Peyer's patch (tissue), 4 donors: Measurements from ENCODE around the gene AMZ1. TPM values are rescaled to one million over a fixed set of nuclear protein-coding genes. Genes with fewer than 3 reads are reported as not detected.

ENCODE experiments used
- DNase-seq, 3 donors: peaks; one replicate each; pipeline ENCODE4 v3.0.0-alpha.2; 2017 to 2019
- H3K27ac ChIP-seq, 4 donors: fragments of 200-600 bp; sonication (generic); one replicate each; pipeline ENCODE4 v1.5.1; 2016 to 2019
- H3K27me3 ChIP-seq, 2 donors: fragments of 200-600 bp; sonication (generic); one replicate each; pipeline ENCODE4 v1.5.1; 2019
- H3K36me3 ChIP-seq, 3 donors: fragments of 200-600 bp; sonication (generic); one replicate each; pipeline ENCODE4 v1.5.1; 2016 to 2019
- H3K4me1 ChIP-seq, 4 donors: fragments of 200-600 bp; sonication (generic); one replicate each; pipeline ENCODE4 v1.5.1; 2016 to 2019
- H3K4me3 ChIP-seq, 4 donors: fragments of 200-600 bp; sonication (generic); 1 replicate in 3 of 4; 2 replicates in 1 of 4; pipeline ENCODE4 v1.5.1; 2016 to 2019; ENCODE audit warnings: mild to moderate bottlenecking in 1 of 4
- H3K9me3 ChIP-seq, 4 donors: fragments of 200-600 bp; sonication (generic); one replicate each; pipeline ENCODE4 v1.5.1; 2016 to 2019; ENCODE audit warnings: mild to moderate bottlenecking in 1 of 4
- CTCF ChIP-seq, 6 experiments: fragments of 450-650 bp in 4 of 6; fragments of 200-600 bp in 2 of 6; sonication (generic) in 1 of 6; IDR thresholded peaks; one replicate each; pipeline ENCODE4 v1.5.1; 2017 to 2019; ENCODE audit warnings: antibody characterized with exemption in 6 of 6, mild to moderate bottlenecking in 3 of 6, moderate library complexity in 1 of 6
- POLR2A ChIP-seq, 2 donors: fragments of 450-650 bp; IDR thresholded peaks; one replicate each; pipeline ENCODE4 v1.5.1; 2017; ENCODE audit warnings: antibody characterized with exemption in 2 of 2, mild to moderate bottlenecking in 2 of 2, moderate library complexity in 2 of 2
- total RNA-seq, 4 donors: library from RNA; depleted of rRNA; stranded (reverse); fragments of >200 nt; gene quantifications; one replicate each; pipeline ENCODE4 v1.1.0, GENCODE V29; 2016

Gene AMZ1
- total RNA-seq, 4 donors from 2014 or later: 0.67 TPM; not detected in 3

GRCh38 chr7:2708547-2709310, 20.7 kb downstream of the AMZ1 start:
- Histone ChIP-seq H3K9me3 (no peaks in the 10 kb centered on the region), H3K4me3 (peak overlapping the region in 1 of 4 donors; percentile 30), H3K27ac (peak overlapping the region in 1 of 4 donors; percentile 72), H3K27me3 (no peaks in the 10 kb centered on the region), H3K36me3 (no peaks in the 10 kb centered on the region), H3K4me1 (peaks cover 0 to 20% (median 14%) of the 10 kb centered on the region in 4 donors)
- DNase-seq: no peak
- TF ChIP-seq CTCF (IDR thresholded peaks at IDR 0.05): no peak
- no peak for TF ChIP-seq POLR2A (IDR thresholded peaks at IDR 0.05)

GRCh38 chr7:2709553-2710285, 21.7 kb downstream of the AMZ1 start:
- Histone ChIP-seq H3K27ac (peak overlapping the region in 1 of 4 donors; percentile 72), H3K4me3 (peak overlapping the region; percentile 30 to 48 (median 41)), H3K9me3 (no peaks in the 10 kb centered on the region), H3K36me3 (no peaks in the 10 kb centered on the region), H3K4me1 (peaks cover 0 to 20% (median 14%) of the 10 kb centered on the region in 4 donors), H3K27me3 (no peaks in the 10 kb centered on the region)
- TF ChIP-seq POLR2A (IDR thresholded peaks at IDR 0.05): no peak
- peak; percentile 89 to 96 (median 93) for TF ChIP-seq CTCF (IDR thresholded peaks at IDR 0.05)
- peak; percentile 84 to 93 (median 86) for DNase-seq

GRCh38 chr7:2710286-2710655, 22.3 kb downstream of the AMZ1 start:
- Histone ChIP-seq H3K36me3 (no peaks in the 10 kb centered on the region), H3K27me3 (no peaks in the 10 kb centered on the region), H3K27ac (peak overlapping the region in 2 of 4 donors; percentile 59 to 72), H3K4me3 (peak overlapping the region; percentile 30 to 48 (median 41)), H3K9me3 (no peaks in the 10 kb centered on the region), H3K4me1 (peaks cover 0 to 20% (median 15%) of the 10 kb centered on the region in 4 donors)
- TF ChIP-seq POLR2A (IDR thresholded peaks at IDR 0.05): no peak
- TF ChIP-seq CTCF (IDR thresholded peaks at IDR 0.05): no peak
- peak in 2 of 3 donors; percentile 68 to 78 for DNase-seq

GRCh38 chr7:2710901-2711551, 23.0 kb downstream of the AMZ1 start:
- TF ChIP-seq CTCF (IDR thresholded peaks at IDR 0.05): no peak
- no peak for TF ChIP-seq POLR2A (IDR thresholded peaks at IDR 0.05)
- H3K27me3 ChIP-seq: no peaks in the 10 kb centered on the region
- peak in 2 of 3 donors; percentile 78 to 84 for DNase-seq
- peak overlapping the region in 2 of 4 donors; percentile 59 to 72 for H3K27ac ChIP-seq
- H3K9me3 ChIP-seq: no peaks in the 10 kb centered on the region
- peaks cover 0 to 20% (median 16%) of the 10 kb centered on the region in 4 donors for H3K4me1 ChIP-seq
- H3K4me3 ChIP-seq: no peak overlapping the region
- H3K36me3 ChIP-seq: no peaks in the 10 kb centered on the region

GRCh38 chr7:2711895-2712675, 24.1 kb downstream of the AMZ1 start:
- no peaks in the 10 kb centered on the region for H3K9me3 ChIP-seq
- TF ChIP-seq POLR2A (IDR thresholded peaks at IDR 0.05) (no peak), CTCF (IDR thresholded peaks at IDR 0.05) (no peak)
- no peak overlapping the region for H3K4me3 ChIP-seq
- no peak overlapping the region for H3K27ac ChIP-seq
- DNase-seq: no peak
- no peaks in the 10 kb centered on the region for H3K27me3 ChIP-seq
- H3K4me1 ChIP-seq: peaks cover 0 to 22% (median 18%) of the 10 kb centered on the region in 4 donors
- H3K36me3 ChIP-seq: no peaks in the 10 kb centered on the region
